Fibroblast of gingiva (primary cell): ENCODE results near the gene HIVEP1.

ENCODE experiments used
- DNase-seq: peaks from one replicate; pipeline ENCODE4 v3.0.0-alpha.2; 2011; ENCODE audit warnings: low read depth

HIVEP1 gene

GRCh38 chr6:12189150-12189549 lies 177.0 kb downstream of the HIVEP1 start:
- no peak for DNase-seq

- no peak for DNase-seq
Measured at GRCh38 chr6:12189661-12190060, 177.5 kb downstream of the HIVEP1 start.

- no peak for DNase-seq
Measured at GRCh38 chr6:12190252-12190651, 178.1 kb downstream of the HIVEP1 start.

GRCh38 chr6:12196326-12196936 lies 184.3 kb downstream of the HIVEP1 start:
- DNase-seq, result no peak

GRCh38 chr6:12198851-12199250 lies 186.7 kb downstream of the HIVEP1 start:
- no peak for DNase-seq

- DNase-seq, result no peak
Measured at GRCh38 chr6:12200015-12200564, 188.0 kb downstream of the HIVEP1 start.

GRCh38 chr6:12200761-12201160 lies 188.6 kb downstream of the HIVEP1 start:
- no peak for DNase-seq

- DNase-seq, result no peak
Measured at GRCh38 chr6:12203001-12203400, 190.9 kb downstream of the HIVEP1 start.

- DNase-seq, result no peak
Measured at GRCh38 chr6:12208190-12208589, 196.1 kb downstream of the HIVEP1 start.

GRCh38 chr6:12208673-12209072 lies 196.6 kb downstream of the HIVEP1 start:
- no peak for DNase-seq
